ENCODE data around the gene EDN3. TPM values are rescaled to one million over a fixed set of nuclear protein-coding genes. Genes with fewer than 3 reads are reported as not detected.

Gene EDN3
- total and polyA plus RNA-seq, 2 donors (not counting 1 experiment from before 2014, with no cell fraction given): not detected

DNA sequence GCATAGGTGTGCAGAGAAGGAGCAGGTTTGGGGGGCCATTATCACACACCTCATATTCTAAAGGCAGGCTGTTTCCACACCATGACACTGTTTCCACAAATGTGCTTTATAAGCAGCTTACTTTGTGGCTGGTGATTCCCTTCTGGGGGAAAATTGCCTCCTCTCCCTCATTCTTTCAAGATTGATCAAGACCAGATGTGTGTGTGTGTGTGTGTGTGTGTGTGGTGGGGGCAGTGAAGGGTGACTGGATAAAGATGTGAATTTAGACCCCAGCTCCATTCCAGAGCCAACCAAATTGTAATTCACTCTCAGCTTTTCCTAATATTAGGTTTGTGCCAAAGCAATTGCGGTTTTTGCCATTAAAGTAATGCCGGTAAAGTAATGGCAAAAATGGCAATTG, 45.6 kb downstream of the EDN3 start:
- Histone ChIP-seq H3K9me3 (ENCODE audit: control insufficient read depth, insufficient read depth, low read depth, low read length) (no peaks in the 10 kb centered on the region), H3K4me3 (replicated peaks in 1 of 4; ENCODE audit: control extremely low read depth in 1 of 4, insufficient read depth in 1 of 4, low read depth in 3 of 4, low read length in 4 of 4) (no peak overlapping the region), H3K27me3 (ENCODE audit: control insufficient read depth, insufficient read depth, low read length) (no peaks in the 10 kb centered on the region), H4K20me1 (ENCODE audit: control insufficient read depth, extremely low read depth, insufficient read depth, low read length) (no peaks in the 10 kb centered on the region), H3K36me3 (ENCODE audit: control insufficient read depth, insufficient read depth, low read length) (no peaks in the 10 kb centered on the region), H3K27ac (ENCODE audit: insufficient read depth, low read length) (no peak overlapping the region), H3K79me2 (ENCODE audit: control insufficient read depth, insufficient read depth, low read length) (no peaks in the 10 kb centered on the region), H3K9ac (ENCODE audit: insufficient read depth, low read length) (no peak overlapping the region), H3K4me2 (ENCODE audit: extremely low read depth, insufficient read depth, low read length) (no peak overlapping the region), H3K4me1 (ENCODE audit: control insufficient read depth, extremely low read depth, insufficient read depth, low read length) (no peaks in the 10 kb centered on the region), H2AFZ (ENCODE audit: low read length) (no peak overlapping the region)
- no peak for TF ChIP-seq EZH2 (IDR thresholded peaks at IDR 0.05; ENCODE audit: low read length, missing control alignments)
- TF ChIP-seq, protein P1, sequence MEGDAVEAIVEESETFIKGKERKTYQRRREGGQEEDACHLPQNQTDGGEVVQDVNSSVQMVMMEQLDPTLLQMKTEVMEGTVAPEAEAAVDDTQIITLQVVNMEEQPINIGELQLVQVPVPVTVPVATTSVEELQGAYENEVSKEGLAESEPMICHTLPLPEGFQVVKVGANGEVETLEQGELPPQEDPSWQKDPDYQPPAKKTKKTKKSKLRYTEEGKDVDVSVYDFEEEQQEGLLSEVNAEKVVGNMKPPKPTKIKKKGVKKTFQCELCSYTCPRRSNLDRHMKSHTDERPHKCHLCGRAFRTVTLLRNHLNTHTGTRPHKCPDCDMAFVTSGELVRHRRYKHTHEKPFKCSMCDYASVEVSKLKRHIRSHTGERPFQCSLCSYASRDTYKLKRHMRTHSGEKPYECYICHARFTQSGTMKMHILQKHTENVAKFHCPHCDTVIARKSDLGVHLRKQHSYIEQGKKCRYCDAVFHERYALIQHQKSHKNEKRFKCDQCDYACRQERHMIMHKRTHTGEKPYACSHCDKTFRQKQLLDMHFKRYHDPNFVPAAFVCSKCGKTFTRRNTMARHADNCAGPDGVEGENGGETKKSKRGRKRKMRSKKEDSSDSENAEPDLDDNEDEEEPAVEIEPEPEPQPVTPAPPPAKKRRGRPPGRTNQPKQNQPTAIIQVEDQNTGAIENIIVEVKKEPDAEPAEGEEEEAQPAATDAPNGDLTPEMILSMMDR (conservative IDR thresholded peaks at IDR 0.05 in 1 of 2, IDR thresholded peaks at IDR 0.05 in 1 of 2; ENCODE audit: low read depth in 1 of 2, low read length in 2 of 2): no peak
- no peak for DNase-seq (ENCODE audit: low read depth in 2 of 2)

DNA sequence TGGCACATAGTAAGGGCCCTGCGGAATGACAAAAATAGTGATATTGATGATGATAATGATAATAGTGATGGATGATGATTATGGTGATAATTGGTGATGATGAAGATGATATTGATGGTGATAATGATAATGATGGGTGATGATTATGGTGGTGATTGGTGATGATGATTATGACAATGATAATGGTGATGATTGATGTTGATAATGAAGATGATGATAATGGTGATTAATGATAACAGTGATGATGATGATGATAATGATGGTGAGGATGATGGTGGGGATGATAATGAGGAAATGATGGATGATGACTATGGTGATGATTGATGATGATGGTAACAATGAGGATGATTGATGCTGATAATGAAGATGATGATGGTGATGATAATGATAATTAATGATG, 48.9 kb downstream of the EDN3 start:
- TF ChIP-seq, protein P1 (conservative IDR thresholded peaks at IDR 0.05 in 1 of 2, IDR thresholded peaks at IDR 0.05 in 1 of 2; ENCODE audit: low read depth in 1 of 2, low read length in 2 of 2): no peak
- no peak for TF ChIP-seq EZH2 (IDR thresholded peaks at IDR 0.05; ENCODE audit: low read length, missing control alignments)
- H2AFZ ChIP-seq (ENCODE audit: low read length): no peak overlapping the region
- H3K9ac ChIP-seq (ENCODE audit: insufficient read depth, low read length): no peak overlapping the region
- H3K79me2 ChIP-seq (ENCODE audit: control insufficient read depth, insufficient read depth, low read length): no peaks in the 10 kb centered on the region
- H3K4me1 ChIP-seq (ENCODE audit: control insufficient read depth, extremely low read depth, insufficient read depth, low read length): no peaks in the 10 kb centered on the region
- H3K27me3 ChIP-seq (ENCODE audit: control insufficient read depth, insufficient read depth, low read length): no peaks in the 10 kb centered on the region
- no peak overlapping the region for H3K4me3 ChIP-seq (replicated peaks in 1 of 4; ENCODE audit: control extremely low read depth in 1 of 4, insufficient read depth in 1 of 4, low read depth in 3 of 4, low read length in 4 of 4)
- H3K9me3 ChIP-seq (ENCODE audit: control insufficient read depth, insufficient read depth, low read depth, low read length): no peaks in the 10 kb centered on the region
- no peak for DNase-seq (ENCODE audit: low read depth in 2 of 2)
- no peaks in the 10 kb centered on the region for H4K20me1 ChIP-seq (ENCODE audit: control insufficient read depth, extremely low read depth, insufficient read depth, low read length)
- no peak overlapping the region for H3K4me2 ChIP-seq (ENCODE audit: extremely low read depth, insufficient read depth, low read length)
- no peak overlapping the region for H3K27ac ChIP-seq (ENCODE audit: insufficient read depth, low read length)
- H3K36me3 ChIP-seq (ENCODE audit: control insufficient read depth, insufficient read depth, low read length): no peaks in the 10 kb centered on the region

DNA sequence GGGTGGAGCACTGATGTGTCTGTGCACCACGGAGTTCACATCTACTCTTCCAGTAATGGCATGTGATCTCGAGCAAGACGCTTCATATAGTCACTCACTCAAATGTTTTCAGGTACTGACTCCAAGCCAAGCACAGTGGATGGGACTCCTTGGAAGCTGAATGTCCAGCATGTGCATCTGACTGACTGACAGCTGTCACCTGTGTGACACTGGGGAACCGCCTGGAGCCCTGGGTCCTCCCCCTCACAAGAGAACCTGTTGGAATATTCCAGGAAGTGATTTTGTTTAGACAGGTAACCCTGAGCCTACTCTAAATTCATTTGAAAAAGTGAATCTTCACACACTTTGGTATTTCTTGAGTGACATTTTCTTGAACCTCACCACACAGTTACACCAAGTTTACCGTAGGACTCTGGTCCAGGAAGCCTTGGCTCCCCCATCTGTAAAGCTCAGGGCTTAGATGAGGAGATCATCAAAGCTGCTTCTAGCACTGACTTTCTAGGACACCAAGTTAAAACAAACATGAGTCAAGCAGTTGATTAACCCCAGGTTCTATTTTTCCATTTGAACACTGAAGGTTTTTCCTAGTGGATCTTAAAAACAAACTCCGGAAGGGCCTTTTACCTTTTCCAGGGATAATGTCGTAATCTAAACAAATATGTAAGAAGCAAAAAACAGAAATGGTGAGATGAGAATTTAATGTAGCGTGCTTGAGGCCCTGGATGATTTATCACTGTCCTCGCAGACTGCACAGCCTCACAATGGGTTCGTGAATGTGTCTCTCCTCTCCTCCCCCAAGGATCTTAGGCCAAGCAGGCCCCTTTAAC, 50.1 kb downstream of the EDN3 start:
- Histone ChIP-seq H3K27me3 (ENCODE audit: control insufficient read depth, insufficient read depth, low read length) (no peaks in the 10 kb centered on the region), H3K4me1 (ENCODE audit: control insufficient read depth, extremely low read depth, insufficient read depth, low read length) (no peaks in the 10 kb centered on the region), H3K27ac (ENCODE audit: insufficient read depth, low read length) (no peak overlapping the region), H4K20me1 (ENCODE audit: control insufficient read depth, extremely low read depth, insufficient read depth, low read length) (no peaks in the 10 kb centered on the region), H3K36me3 (ENCODE audit: control insufficient read depth, insufficient read depth, low read length) (no peaks in the 10 kb centered on the region), H3K79me2 (ENCODE audit: control insufficient read depth, insufficient read depth, low read length) (no peaks in the 10 kb centered on the region), H2AFZ (ENCODE audit: low read length) (no peak overlapping the region), H3K9ac (ENCODE audit: insufficient read depth, low read length) (no peak overlapping the region), H3K4me2 (ENCODE audit: extremely low read depth, insufficient read depth, low read length) (no peak overlapping the region), H3K9me3 (ENCODE audit: control insufficient read depth, insufficient read depth, low read depth, low read length) (no peaks in the 10 kb centered on the region), H3K4me3 (replicated peaks in 1 of 4; ENCODE audit: control extremely low read depth in 1 of 4, insufficient read depth in 1 of 4, low read depth in 3 of 4, low read length in 4 of 4) (no peak overlapping the region)
- no peak for DNase-seq (ENCODE audit: low read depth in 2 of 2)
- TF ChIP-seq, protein P1 (conservative IDR thresholded peaks at IDR 0.05 in 1 of 2, IDR thresholded peaks at IDR 0.05 in 1 of 2; ENCODE audit: low read depth in 1 of 2, low read length in 2 of 2): no peak
- TF ChIP-seq EZH2 (IDR thresholded peaks at IDR 0.05; ENCODE audit: low read length, missing control alignments): no peak

Data from fibroblast of lung (primary cell).